Panc1 (cell line): ENCODE data around the gene PXDN.

Source experiments
- CTCF ChIP-seq: fragments of 450-650 bp; IDR thresholded peaks from 2 replicates; pipeline ENCODE4 v1.5.1; 2017; ENCODE audit warnings: mild to moderate bottlenecking
- POLR2AphosphoS5 ChIP-seq: IDR thresholded peaks from 2 replicates; pipeline ENCODE4 v1.6.1; 2012; ENCODE audit warnings: mild to moderate bottlenecking, low read depth, low read length, moderate library complexity
- REST ChIP-seq, 2 experiments: IDR thresholded peaks; 2 replicates each; pipeline ENCODE4 v1.6.1; 2011 to 2012; ENCODE audit warnings: low read depth in 2 of 2, control low read depth in 1 of 2, low read length in 1 of 2, mild to moderate bottlenecking in 1 of 2, moderate library complexity in 1 of 2; ENCODE audit not compliant: insufficient read depth in 1 of 2
- SIN3A ChIP-seq: IDR thresholded peaks from 2 replicates; pipeline ENCODE4 v1.6.1; 2012; ENCODE audit warnings: low read depth, mild to moderate bottlenecking, low read length, moderate library complexity, borderline replicate concordance; ENCODE audit not compliant: insufficient read depth
- TCF7L2 ChIP-seq: IDR thresholded peaks from 2 replicates; pipeline ENCODE4 v1.6.1; 2011; ENCODE audit warnings: mild to moderate bottlenecking, low read depth, low read length, inconsistent platforms

- no peak for TF ChIP-seq SIN3A
- no peak for TF ChIP-seq CTCF
- no peak for TF ChIP-seq POLR2AphosphoS5
- no peak for TF ChIP-seq TCF7L2
- TF ChIP-seq REST (IDR thresholded peaks at IDR 0.05; ENCODE audit: insufficient read depth in 1 of 2, low read depth in 2 of 2, low read length in 1 of 2): no peak
These were observed 6.2 kb downstream of the PXDN start for GRCh38 chr2:1738163-1738562.
